Lower leg skin (tissue), 4 donors: Measurements from ENCODE around the gene CLCN6. TPM values are rescaled to one million over a fixed set of nuclear protein-coding genes. Genes with fewer than 3 reads are reported as not detected.

Experiments
- DNase-seq, 2 donors: peaks; one replicate each; pipeline ENCODE4 v3.0.0-alpha.2; 2019; ENCODE audit warnings: low spot score in 2 of 2
- H3K4me3 ChIP-seq: fragments of 200-600 bp; sonication (generic); 2 replicates; pipeline ENCODE4 v1.5.1; 2017; ENCODE audit warnings: mild to moderate bottlenecking, low read depth; ENCODE audit not compliant: poor library complexity, severe bottlenecking
- POLR2A ChIP-seq, 2 donors: fragments of 450-650 bp; IDR thresholded peaks; one replicate each; pipeline ENCODE4 v1.6.1; 2016 to 2017; ENCODE audit warnings: antibody characterized with exemption in 2 of 2, mild to moderate bottlenecking in 1 of 2, moderate library complexity in 1 of 2
- WGBS, 2 donors: methylation state at CpG; one replicate each; pipeline ENCODE4 v1.1.5; 2018; 5-methylcytosine and 5-hydroxymethylcytosine counted together
- intact Hi-C: fragments of 100-400 bp; cut with DNase I; formaldehyde crosslinking; loops from one replicate; pipeline ENCODE4 v1.15.0; 2023; ENCODE audit warnings: low total_unique reads
- total RNA-seq, 4 donors: library from RNA; depleted of rRNA; stranded (reverse); fragments of >200 nt; gene quantifications; one replicate each; pipeline ENCODE4 v1.1.0, GENCODE V29; 2016
- TF ChIP-seq, protein P1 (sequence below), 3 donors: fragments of 450-650 bp; IDR thresholded peaks; one replicate each; pipeline ENCODE4 v1.5.1; 2016; ENCODE audit warnings: antibody characterized with exemption in 3 of 3, mild to moderate bottlenecking in 3 of 3, moderate library complexity in 2 of 3

The CLCN6 gene
- total RNA-seq, 4 donors from 2014 or later: 7.0 to 12.4 (median 10.9) TPM

GRCh38 chr1:11845641-11846335 is 39.8 kb downstream of the CLCN6 start:
- WGBS, 2 donors: 48 to 57% methylated on average over 5 of the region's 5 CpGs
- DNase-seq: no peak
- TF ChIP-seq, protein P1, sequence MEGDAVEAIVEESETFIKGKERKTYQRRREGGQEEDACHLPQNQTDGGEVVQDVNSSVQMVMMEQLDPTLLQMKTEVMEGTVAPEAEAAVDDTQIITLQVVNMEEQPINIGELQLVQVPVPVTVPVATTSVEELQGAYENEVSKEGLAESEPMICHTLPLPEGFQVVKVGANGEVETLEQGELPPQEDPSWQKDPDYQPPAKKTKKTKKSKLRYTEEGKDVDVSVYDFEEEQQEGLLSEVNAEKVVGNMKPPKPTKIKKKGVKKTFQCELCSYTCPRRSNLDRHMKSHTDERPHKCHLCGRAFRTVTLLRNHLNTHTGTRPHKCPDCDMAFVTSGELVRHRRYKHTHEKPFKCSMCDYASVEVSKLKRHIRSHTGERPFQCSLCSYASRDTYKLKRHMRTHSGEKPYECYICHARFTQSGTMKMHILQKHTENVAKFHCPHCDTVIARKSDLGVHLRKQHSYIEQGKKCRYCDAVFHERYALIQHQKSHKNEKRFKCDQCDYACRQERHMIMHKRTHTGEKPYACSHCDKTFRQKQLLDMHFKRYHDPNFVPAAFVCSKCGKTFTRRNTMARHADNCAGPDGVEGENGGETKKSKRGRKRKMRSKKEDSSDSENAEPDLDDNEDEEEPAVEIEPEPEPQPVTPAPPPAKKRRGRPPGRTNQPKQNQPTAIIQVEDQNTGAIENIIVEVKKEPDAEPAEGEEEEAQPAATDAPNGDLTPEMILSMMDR (IDR thresholded peaks at IDR 0.05): no peak
- TF ChIP-seq POLR2A (IDR thresholded peaks at IDR 0.05): no peak
- H3K4me3 ChIP-seq: no peak overlapping the region
- intact Hi-C loops: loop anchor here (10.0 kb wide), 1 partner anchor 49 kb away; no protein-coding TSS in a partner anchor

DNA sequence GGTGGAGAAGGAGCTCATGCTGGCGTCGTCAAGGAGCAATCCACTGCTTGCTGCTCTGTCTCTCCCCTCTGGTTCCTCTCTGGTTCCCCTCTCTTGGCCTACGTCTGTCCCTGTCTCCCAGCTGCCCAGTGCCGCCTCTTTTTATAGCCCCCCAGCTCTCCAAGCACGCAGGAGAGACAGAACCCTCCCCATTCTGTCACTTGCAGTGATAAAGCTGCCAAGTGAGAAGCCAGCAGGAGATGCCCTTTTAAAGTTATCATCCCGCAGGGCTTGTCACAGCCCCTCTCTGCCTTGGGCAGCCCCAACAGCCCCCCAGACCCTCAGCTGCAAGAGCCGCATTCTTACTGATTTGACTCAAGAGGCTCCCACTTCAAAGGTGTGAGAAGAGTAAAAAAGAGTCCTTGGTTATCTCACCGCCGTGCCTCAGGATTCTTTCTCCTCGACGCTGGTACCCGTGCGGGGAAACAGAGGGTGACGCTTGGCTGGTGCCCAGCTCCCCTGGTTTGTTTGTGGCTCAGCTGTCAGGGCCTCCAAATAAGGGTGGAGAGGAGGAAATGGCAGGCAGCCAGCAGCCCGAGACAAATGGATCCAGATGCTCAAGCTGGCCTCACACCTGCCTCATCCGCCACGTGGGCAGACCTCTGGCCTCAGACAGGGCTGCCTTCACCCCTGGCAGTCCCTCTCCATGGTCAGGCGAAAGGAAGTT is 41.8 kb downstream of the CLCN6 start, which contains the start of gene NPPA:
Gene NPPA, minus strand, starts transcription at position 117 of the 706 bp plus-strand sequence. Its CDS starts 99 bp downstream, at position 18.
- DNase-seq: no peak
- H3K4me3 ChIP-seq: no peak within 1 kb of the TSS
- TF ChIP-seq POLR2A (IDR thresholded peaks at IDR 0.05): no peak
- TF ChIP-seq, protein P1 (IDR thresholded peaks at IDR 0.05): no peak
- WGBS, 2 donors: 63 to 66% methylated on average over 18 of the region's 18 CpGs
- intact Hi-C loops: loop anchor here (10.0 kb wide), 1 partner anchor 47 kb away; no protein-coding TSS in a partner anchor

- intact Hi-C loops: loop anchor here (10.0 kb wide), 1 partner anchor 46 kb away; no protein-coding TSS in a partner anchor
- WGBS, 2 donors: 61 to 67% methylated on average over 9 of the region's 9 CpGs
Measured at GRCh38 chr1:11848373-11848700, 42.3 kb downstream of the CLCN6 start.

DNA sequence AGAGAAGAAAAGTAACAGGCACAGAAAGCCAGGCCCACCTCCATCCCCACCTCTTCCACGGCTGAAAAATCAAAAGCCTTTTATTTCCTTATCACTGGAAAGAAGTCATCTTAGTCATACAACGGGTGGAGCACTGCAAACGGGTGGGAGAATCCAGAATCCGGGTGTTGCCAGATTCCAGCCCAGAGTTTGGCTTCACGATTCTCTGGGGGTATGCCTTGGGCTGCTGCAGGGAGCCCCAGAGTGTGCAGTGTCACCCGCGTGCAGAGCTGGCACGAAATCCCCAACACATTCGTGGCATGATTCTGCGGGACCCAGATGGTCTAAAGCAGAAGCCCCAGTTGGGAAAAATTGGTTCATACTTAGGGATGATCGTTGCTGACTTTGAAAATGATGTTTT is 44.2 kb downstream of the CLCN6 start:
- intact Hi-C loops: no loop called here
- no peak for TF ChIP-seq POLR2A (IDR thresholded peaks at IDR 0.05)
- no peak for DNase-seq
- WGBS, 2 donors: 44 to 55% methylated on average over 11 of the region's 11 CpGs
- no peak overlapping the region for H3K4me3 ChIP-seq

More at GRCh38 chr1:11848373-11848700, 42.3 kb downstream of the CLCN6 start:
- DNase-seq: no peak
- no peak overlapping the region for H3K4me3 ChIP-seq
- no peak for TF ChIP-seq POLR2A (IDR thresholded peaks at IDR 0.05)
- TF ChIP-seq, protein P1 (IDR thresholded peaks at IDR 0.05): no peak

- 52 to 54% methylated on average over 7 of the region's 7 CpGs for WGBS, 2 donors
- H3K4me3 ChIP-seq: no peak overlapping the region
- no peak for DNase-seq
- intact Hi-C loops: no loop called here
- no peak for TF ChIP-seq POLR2A (IDR thresholded peaks at IDR 0.05)
- TF ChIP-seq, protein P1 (IDR thresholded peaks at IDR 0.05): no peak
Measured at GRCh38 chr1:11851180-11851579, 45.2 kb downstream of the CLCN6 start.

- H3K4me3 ChIP-seq: no peak overlapping the region
- WGBS, 2 donors: 43 to 47% methylated on average over 8 of the region's 8 CpGs
- DNase-seq: no peak
- TF ChIP-seq POLR2A (IDR thresholded peaks at IDR 0.05): no peak
- TF ChIP-seq, protein P1 (IDR thresholded peaks at IDR 0.05): no peak
- intact Hi-C loops: no loop called here
Measured at GRCh38 chr1:11854519-11854918, 48.5 kb downstream of the CLCN6 start.
